HPDE6-E6E7 (cell line): ENCODE measurements around the gene HEXD.

Experiments
- DNase-seq: peaks from one replicate; pipeline ENCODE4 v3.0.0; 2011; ENCODE audit warnings: missing footprints; ENCODE audit errors: extremely low spot score

The HEXD gene

DNA sequence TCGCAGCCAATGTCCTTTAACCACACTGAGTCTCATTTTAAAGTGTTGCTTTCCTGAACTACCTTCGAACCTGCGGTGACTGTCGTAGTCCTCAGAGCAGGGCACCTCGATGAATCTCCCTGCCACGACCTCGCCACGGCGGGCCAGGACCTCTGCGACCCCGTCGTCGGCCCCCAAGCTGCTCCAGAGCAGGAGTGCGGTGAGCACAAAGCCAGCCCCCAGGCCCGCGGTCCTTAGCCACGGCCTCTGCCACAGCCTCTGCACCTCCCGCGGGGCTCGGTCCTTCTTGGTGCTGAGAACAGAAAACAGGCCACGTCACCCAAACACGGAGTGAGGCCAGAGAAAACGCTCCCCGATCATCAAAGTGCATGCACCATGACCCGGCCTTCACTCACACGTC, 2.8 kb upstream of the HEXD start:
- DNase-seq = no peak

DNA sequence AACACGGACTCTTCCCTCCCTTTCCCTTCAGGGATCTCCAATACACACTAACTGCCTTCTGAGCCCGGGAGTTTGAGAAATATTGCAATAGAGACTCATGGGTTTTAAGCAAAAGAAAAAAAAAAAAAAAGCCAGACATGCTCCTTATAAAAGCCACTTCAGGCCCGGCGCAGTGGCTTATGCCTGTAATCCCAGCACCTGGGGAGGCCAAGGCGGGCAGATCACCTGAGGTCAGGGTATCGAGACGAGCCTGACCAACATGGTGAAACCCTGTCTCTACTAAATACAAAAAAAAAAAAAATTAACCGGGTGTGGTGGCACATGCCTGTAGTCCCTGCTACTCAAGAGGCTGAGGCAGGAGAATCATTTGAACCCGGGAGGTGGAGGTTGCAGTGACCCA, 2.4 kb upstream of the HEXD start:
- no peak for DNase-seq

DNA sequence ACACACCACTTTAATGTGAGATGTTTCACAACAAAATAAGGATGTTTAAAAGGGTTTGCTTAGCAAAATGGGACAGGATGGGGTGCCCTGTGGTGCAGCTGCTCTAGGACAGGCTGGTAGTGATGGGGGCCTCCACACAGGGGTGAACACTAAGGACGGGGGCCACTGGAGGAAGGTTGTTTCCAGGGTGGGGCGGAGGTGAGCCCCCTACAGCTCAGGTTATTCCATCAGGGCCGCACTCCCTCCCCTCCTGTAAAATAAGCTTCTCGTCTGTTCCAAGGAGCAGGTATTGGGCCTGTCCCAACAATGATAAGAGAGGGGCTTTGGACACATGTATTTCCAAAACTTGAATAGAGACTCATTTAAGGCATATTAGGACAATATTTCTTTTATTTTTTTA, 1.9 kb upstream of the HEXD start:
- DNase-seq = no peak

DNA sequence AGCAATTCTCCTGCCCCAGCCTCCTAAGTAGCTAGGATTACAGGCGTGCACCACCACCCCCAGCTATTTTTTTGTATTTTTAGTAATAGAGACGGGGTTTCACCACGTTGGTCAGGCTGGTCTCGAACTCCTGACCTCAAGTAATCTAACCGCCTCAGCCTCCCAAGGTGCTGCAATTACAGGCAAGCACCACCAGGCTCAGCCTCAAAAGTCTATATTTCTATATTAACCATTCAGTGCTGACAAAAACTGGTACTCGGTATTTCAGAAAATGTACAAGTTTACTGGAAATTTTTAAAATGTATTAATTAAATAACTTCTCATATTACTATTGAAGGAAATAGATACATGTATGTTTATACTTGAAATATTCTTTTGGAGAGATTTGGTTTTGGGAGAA, 1.4 kb upstream of the HEXD start:
- DNase-seq = no peak

DNA sequence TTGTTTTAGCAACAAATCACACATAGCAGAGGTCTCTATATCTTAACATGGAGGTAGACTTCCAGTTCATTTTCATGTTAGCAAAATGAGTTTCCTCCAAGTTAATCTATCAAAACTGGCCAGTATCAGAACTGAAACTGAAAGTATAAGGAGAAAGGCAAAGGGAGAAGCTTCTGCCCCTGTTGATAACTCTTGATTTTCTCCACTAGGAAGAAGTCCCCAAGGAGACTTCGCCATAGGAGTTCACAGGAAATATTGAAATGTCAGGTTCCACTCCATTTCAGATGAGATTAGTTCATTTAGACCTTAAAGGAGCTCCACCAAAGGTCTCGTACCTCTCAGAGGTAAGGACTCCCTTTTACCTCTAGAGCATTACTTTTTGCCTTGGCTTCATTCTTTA, 1.4 kb downstream of the HEXD start:
- DNase-seq = peak; percentile 29

DNA sequence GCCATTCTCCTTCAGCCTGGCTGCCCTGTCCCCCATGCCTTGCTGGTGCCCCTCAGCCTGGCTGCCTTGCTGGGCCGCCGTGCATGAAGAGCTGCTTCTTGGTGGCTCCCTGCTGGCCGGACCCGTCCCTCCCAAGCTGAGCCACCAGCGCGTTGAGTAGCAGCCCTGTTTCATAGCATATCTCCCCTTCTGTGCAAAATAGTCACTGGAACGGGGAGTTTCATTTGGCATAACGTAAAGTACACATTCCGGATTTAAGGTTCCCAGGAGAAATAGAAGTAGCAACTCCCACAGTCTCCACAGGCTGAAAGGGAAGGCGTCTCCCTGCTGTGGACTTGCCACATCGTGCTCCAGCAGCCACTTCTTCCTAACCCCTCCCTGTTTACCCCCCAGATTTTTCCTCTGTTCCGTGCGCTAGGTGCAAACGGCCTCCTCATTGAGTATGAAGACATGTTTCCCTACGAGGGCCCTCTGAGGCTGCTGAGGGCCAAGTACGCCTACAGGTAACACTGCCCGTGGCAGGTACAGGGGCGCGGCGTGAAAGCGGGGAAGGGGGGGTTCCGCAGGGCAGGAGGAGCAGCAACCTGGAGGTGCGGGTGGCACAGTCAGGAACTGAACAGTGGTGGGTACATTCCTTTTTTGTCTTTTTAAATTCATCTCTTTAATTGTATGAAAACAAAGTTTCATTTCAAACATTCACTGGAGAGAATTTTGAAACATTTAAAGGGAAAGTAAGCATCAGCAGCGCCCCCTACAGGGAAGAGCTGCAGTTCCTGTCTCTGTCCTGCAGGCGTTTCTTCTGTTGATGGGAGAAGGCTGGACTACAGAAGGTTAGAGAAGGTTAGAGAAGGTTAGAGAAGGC, 6.1 kb downstream of the HEXD start:
- no peak for DNase-seq

DNA sequence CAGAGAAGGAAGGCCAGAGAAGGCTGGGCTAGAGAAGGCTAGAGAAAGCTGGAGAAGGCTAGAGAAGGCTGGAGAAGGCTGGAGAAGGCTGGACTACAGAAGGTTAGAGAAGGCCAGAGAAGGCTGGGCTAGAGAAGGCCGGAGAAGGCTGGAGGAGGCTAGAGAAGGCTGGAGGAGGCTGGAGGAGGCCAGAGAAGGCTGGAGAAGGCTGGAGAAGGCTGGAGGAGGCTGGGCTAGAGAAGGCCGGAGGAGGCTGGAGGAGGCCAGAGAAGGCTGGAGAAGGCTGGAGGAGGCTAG, 6.7 kb downstream of the HEXD start:
- DNase-seq = no peak

DNA sequence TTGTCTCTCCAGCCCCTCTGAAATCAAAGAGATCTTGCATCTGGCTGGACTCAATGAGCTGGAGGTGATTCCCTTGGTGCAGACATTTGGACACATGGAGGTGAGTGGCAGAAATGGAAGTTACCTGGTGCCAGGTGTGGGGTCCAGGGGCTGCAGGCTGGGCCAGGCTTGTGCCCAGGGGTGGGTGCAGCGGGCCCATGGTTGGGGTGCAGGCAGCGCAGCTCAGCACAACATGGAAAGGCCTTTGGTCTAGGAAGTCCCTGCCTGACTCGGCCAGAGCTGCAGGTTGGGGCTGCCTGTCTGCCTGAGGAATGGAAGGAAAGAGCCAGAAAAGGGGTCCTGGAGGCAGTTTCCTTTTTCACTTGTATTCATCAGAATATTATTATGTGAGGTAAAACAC, 10.4 kb downstream of the HEXD start:
- no peak for DNase-seq

DNA sequence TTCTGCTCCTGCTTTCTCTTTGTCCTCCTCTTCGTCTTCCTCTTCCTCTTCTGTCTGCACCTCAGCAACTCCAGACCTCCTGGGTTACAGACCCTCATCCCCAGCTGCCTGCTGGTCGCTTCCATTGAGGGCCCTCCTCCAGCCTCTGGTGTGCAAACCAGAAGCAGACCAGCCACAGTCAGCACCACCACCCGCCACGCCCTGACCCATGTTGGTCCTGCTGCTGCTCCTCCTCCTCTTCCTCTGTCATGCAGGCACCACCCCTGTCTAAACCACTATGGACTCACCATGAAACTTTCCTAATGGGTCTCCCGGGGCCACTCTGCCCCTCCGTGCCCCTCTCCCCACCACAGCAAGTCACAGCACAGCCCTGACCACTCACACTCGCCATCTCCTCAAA, 11.7 kb downstream of the HEXD start:
- DNase-seq = no peak

DNA sequence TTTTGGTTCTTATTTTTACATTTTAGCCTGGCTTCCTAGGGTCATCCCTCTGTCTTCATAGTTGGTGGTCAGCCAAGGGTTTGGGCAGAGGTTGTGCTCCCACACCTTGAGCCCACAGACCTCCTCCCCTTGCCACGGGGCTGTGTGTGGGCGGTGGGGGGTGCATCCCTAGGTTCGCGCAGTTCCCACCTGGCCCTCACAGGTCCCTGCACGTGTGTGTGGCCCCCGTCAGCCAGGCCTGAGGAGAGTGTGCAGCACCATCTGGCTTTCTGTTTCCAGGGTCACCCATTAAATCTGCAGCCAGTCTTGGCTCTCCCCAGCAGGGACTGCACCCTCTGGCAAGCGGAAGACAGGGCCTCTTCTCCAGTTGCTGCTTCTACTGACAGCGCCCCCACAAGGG, 13.9 kb downstream of the HEXD start:
- DNase-seq = no peak

DNA sequence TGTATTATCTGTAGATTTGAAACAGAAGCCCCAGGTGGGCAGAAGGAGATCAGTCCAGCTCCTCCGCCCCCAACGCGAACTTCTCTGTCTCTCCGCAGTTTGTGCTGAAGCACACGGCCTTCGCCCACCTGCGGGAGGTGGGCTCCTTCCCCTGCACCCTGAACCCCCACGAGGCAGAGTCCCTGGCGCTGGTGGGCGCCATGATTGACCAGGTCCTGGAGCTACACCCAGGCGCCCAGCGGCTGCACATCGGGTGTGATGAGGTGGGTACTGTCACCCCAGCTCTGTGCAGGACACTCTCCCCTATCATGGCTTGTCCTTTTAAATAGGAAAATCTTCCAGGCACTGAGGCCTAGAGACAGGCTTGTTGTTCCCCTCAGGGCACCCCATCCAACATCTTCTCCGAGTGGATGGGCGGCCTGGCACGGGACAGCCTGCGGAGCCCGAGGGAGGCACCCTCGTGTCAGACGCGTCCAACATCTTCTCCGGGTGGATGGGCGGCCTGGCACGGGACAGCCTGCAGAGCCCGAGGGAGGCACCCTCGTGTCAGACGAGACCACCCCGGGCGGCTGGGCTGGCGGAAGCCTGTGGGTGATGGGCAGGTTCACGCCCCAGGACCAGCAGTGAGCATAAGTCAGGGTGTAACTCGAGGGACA, 15.5 kb downstream of the HEXD start:
- DNase-seq = no peak

DNA sequence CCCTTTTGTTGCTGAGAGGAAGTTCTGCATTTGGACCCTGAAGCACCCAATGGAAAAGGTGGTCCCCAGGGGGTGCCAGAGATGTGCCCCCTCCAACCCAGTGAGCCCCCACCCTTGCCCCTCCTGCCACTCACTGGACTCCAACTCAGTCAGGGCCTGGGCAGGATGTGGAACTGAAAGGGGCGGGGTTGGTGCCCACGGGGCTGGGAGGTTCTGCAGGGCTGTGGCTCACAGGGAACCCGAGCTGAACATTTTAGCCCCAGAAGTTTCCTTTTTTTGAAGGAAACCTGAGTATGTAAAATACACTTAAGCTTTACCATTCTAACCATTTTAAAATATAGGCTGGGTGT, 16.0 kb downstream of the HEXD start:
- no peak for DNase-seq

DNA sequence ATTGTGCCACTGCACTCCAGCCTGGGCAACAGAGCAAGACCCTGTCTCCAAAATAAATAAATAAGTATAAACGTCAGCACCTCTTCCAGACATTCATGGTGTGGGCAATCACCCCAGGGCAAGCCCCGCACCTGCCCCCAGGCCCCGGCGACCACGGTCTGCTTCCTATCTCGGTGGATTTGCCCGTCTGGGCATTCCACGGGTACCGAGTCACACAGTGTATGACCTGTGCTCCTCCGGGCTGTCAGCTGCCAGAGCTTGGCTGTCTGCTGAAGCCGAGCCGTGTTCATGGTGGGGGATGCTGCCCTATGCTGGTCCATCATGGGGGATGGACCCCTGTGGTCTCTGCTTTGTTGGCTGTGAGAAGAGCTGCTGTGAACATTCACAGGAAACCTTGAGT, 17.0 kb downstream of the HEXD start:
- no peak for DNase-seq

DNA sequence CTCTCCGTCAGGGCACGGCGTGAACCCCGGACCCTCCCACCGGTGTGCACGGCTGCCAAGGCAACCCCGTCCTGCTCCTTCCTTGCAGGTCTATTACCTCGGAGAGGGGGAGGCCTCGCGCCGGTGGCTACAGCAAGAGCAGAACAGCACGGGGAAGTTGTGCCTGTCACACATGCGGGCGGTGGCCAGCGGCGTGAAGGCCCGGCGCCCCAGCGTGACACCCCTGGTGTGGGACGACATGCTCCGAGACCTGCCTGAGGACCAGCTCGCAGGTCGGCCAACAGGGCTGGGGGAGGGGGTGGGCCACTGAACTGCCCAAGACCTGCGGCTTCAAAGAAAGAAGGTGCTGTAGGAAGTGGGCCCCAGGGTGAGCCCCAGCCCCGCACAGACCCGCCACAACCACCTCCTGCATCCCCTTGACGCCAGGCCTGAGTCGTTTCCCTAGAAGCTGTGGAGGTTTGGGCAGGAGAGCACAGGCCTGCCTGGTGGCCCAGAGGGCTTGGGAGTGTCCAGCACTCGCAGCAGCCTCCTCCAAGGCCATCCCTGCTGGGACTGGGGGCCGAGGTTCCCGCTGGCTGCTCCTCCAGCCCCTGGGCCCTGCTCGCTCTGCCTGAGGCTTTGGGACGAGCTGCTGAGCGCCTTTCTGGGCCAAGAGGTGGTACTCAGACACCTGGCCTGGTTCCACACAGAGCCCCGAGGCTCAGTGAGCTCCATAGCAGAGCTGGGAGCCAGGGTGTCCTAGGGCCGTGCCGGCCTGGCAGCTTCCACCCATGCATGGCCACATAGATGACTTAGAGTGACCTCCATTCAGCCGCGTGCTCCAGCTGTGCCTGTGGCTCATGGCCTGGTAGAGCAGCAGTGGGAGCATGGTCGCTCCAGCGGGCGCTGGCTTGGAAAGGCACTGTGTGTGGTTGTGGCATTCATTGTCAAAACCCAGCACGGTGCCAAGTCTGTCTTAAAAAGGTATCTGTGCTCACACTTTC, 17.7 kb downstream of the HEXD start:
- no peak for DNase-seq

DNA sequence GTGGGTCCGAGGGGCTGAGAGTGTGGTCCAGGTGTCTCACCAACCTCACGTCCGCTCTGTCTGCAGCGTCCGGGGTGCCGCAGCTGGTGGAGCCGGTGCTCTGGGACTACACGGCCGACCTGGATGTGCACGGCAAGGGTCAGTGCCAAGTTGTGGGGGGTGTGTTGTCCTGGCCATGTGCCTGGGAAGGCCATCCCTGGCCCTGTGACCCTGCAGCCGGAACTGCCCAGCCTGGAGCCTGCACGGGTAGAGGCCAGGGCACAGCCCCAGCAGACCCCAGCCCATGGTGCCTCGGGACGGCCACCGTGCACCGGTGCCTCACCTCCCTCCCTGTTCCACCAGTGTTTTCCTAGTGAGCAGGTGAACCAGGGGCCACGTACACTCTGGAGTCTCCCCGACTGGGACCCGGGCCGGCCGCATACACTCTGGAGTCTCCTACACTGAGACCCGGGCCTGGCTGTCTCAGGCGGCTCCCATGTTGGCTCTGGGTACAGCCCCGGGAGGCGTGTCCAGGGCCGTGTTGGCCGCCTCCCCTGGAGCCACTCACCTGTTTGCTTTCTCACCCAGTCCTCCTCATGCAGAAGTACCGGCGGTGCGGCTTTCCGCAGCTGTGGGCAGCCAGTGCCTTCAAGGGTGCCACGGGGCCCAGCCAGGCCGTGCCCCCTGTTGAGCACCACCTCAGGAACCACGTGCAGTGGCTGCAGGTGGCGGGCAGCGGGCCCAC, 18.6 kb downstream of the HEXD start:
- DNase-seq = no peak

DNA sequence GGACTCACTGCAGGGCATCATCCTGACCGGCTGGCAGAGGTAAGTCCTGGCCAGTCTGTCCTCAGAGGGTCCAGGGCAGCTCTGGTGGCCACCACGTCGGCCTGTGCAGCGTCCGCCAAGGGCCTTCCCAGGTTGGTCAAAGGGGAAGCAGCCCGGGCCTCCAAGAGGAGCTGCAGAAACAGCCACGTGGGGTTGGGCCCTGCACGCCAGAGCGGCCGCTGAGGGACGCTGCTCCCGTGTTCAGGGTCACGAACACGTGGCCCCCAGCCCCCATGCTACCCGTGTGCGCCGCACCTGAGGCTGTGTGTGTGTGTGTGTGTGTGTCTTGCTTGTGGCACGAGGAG, 19.1 kb downstream of the HEXD start:
- no peak for DNase-seq

DNA sequence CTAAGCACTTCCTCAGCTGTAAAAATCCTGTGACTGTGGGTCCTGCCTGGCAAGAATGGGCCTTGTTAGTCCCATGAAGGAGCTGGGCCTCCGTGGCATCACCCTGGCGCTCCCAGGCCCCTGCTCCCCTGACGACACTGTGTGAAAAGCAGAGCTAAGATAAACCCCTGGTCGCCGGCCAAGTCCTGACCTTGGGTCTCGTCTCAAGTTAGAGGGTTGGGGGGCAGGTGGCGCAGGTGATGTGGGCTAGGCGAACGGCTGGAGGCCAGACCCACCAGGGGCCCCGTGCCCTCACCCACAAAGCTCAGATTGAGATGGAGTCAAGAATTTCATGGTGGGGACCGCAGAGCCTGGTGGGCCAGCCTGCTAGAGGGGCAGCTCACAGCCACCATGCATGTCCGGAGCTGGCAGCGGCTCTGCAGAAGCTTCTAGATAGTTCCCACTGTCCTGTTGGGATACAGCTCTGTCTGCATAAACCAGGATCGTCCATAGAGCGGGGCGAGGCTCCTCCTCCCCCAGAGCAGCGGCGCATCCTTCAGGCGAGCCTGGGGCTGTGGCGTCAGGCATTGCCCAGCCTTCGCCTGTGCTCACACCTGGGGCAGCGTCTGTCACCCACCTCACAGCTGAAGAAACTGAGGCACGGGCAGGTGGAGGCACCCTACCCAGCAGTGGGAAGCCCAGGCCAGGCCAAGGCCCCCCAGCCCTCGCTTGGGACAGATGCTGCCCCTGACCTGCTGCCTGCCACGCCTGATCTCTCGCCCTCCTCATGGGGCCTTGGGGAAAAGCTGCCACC, 20.4 kb downstream of the HEXD start:
- no peak for DNase-seq

DNA sequence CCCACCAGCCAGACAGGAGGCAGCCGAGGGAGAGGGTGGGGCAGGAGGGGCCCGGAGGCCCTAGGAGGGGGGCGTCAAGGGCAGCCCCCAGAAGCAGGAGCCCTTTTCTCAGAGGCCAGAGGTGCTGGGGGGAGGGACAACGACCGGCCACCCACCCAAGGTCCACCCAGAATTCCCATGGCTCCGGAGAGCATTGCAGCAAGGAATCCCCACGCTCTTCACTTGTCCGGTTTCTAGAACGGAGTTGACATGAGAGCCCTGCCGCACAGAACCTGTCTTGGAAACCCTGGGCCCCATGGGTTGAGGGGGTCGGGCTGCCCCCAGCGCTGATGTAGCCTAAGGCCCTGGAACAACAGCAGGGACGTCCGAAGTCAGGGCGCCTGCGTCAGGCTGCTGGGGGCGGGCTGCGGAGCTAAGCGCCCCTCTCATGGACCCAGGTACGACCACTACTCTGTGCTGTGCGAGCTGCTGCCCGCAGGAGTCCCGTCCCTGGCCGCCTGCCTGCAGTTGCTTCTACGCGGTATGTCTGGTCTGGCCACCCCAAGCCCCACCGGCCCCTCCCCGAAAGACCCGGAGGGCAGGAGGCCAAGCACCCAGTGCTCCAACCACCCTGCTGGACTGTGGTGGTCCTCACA, 21.2 kb downstream of the HEXD start:
- DNase-seq = no peak

DNA sequence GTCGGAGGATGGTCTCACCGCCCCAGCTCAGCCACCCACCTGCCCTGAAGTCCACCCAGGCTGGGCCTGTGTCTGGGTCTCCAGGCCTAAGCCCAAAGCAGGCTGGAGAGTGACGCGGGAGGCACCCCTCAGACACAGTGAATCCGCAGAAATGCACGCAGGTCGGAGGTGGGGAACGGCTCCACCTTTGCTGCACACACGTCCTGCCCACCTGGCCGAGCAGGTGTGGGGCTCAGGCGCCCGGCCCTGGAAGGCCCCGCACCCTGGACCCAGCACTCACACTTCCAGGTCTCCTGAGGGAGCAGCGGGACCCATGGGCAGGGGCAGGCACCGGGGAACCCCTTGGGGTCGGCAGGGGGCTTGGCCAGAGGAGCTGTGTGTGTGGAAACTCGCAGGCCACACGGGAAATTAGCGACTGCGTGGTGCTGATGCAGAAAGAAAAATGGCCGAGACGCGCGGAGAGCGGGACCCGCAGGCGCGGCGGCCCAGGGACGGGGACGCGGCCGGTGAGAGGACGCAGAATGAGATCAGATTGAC, 21.8 kb downstream of the HEXD start:
- DNase-seq = no peak

DNA sequence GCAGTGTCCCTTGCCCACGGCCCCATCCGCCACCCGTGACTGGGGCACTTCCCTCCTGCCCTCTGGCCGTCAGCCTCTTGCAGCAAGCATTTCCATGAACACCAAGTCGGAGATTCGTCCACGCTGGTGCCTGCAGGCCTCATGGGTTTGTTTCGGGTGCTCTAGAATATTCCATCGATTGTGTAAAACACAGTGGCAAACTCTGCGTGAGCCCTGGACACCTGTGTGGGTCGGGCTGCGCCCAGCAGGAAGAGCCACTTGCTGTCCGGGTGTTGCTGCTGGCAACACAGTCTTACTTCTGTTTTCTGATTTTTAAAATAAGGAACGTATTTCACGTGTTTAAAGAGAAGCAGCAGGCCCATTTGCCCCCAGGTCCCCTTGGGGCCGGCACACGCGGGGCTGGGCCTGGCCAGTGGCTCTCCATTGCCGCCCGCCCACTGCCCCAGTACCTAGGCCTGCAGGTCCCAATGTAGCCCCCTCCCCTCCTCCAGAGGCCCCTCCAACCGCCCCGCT, 22.4 kb downstream of the HEXD start:
- DNase-seq = no peak
